GM12878 (cell line): Measurements from ENCODE around the gene TRMT44. TPM values are rescaled to one million over a fixed set of nuclear protein-coding genes. Genes with fewer than 3 reads are reported as not detected.
"Not testable (repeated sequence)": the region's sequence is repeated elsewhere in the genome, so short reads cannot be mapped to it uniquely, and the experiment has no call there.

Experiments
- ATAC-seq: fragments of 200-7000 bp; cut with Tn5 transposase; 3 replicates; pipeline ENCODE4 v1.9.1; 2020; ENCODE audit warnings: mild to moderate bottlenecking, moderate library complexity
- BruUV-seq: library from RNA; stranded (reverse); fragments of 400-500 nt; replicated peaks from 2 replicates; lab custom pipeline; 2021; lab: Mats Ljungman, UMichigan
- CTCF ChIA-PET: fragments of 300-600 bp; sonication (Branson Sonifier 250); formaldehyde crosslinking; extraction: SDS; loops from one replicate; lab custom pipeline; 2021; ENCODE audit warnings: inconsistent platforms; lab: Yijun Ruan, JAX
- POLR2A ChIA-PET: fragments of 350-600 bp; formaldehyde crosslinking; extraction: SDS; loops from one replicate; lab custom pipeline; 2021; ENCODE audit warnings: inconsistent platforms; lab: Charles Lee
- RAD21 ChIA-PET: fragments of 300-600 bp; sonication (Branson Sonifier 250); formaldehyde crosslinking; loops from one replicate; lab custom pipeline; 2023; ENCODE audit warnings: antibody characterized with exemption; ENCODE audit not compliant: unreplicated experiment; lab: Charles Lee
- SMC1A ChIA-PET: fragments of 300-600 bp; sonication (Branson Sonifier 250); formaldehyde crosslinking; loops from one replicate; lab custom pipeline; 2023; ENCODE audit not compliant: unreplicated experiment, uncharacterized antibody; lab: Charles Lee
- DNase-seq: peaks from one replicate; pipeline ENCODE4 v3.0.0-alpha.2; 2011; ENCODE audit warnings: low read depth, low spot score
- FAIRE-seq: peaks from 3 replicates; lab custom pipeline; 2011; peaks lifted over from hg19 to GRCh38; lab: Jason Lieb, UNC
- H2AFZ ChIP-seq: 2 replicates; pipeline ENCODE4 v1.6.0; 2011; ENCODE audit warnings: low read depth, low read length, control low read depth; ENCODE audit not compliant: control insufficient read depth
- H3K27ac ChIP-seq: 2 replicates; pipeline ENCODE4 v1.5.1; 2011; ENCODE audit warnings: control low read depth; ENCODE audit not compliant: control insufficient read depth, insufficient read depth
- H3K27me3 ChIP-seq, 2 experiments: replicated peaks in 1 of 2; 2 replicates each; pipeline versions ENCODE4 v1.6.0 to v1.6.1; 2011; ENCODE audit warnings: low read length in 1 of 2; ENCODE audit not compliant: control insufficient read depth in 2 of 2, insufficient read depth in 2 of 2
- H3K36me3 ChIP-seq, 2 experiments: 2 replicates each; pipeline ENCODE4 v1.5.1; 2011; ENCODE audit warnings: low read length in 1 of 2; ENCODE audit not compliant: control insufficient read depth in 2 of 2, insufficient read depth in 2 of 2
- H3K4me1 ChIP-seq: 2 replicates; pipeline ENCODE4 v1.6.1; 2011; ENCODE audit warnings: mild to moderate bottlenecking, low read length, moderate library complexity, mixed read lengths; ENCODE audit not compliant: control insufficient read depth, insufficient read depth
- H3K4me2 ChIP-seq: 2 replicates; pipeline ENCODE4 v1.6.0; 2011; ENCODE audit warnings: control low read depth; ENCODE audit not compliant: control insufficient read depth, insufficient read depth
- H3K4me3 ChIP-seq: fragments of 200-600 bp; sonication (generic); 2 replicates; pipeline ENCODE4 v1.5.1; 2016
- H3K79me2 ChIP-seq: 2 replicates; pipeline ENCODE4 v1.6.0; 2011; ENCODE audit warnings: low read length; ENCODE audit not compliant: control insufficient read depth, insufficient read depth
- H3K9ac ChIP-seq: 2 replicates; pipeline ENCODE4 v1.8.0; 2011; ENCODE audit warnings: low read length, control low read depth, mixed read lengths; ENCODE audit not compliant: control insufficient read depth, insufficient read depth
- H3K9me3 ChIP-seq: replicated peaks from 3 replicates; pipeline ENCODE4 v1.5.1; 2011; ENCODE audit warnings: mild to moderate bottlenecking, low read length; ENCODE audit not compliant: control insufficient read depth, insufficient read depth
- H4K20me1 ChIP-seq: 2 replicates; pipeline ENCODE4 v1.6.0; 2011; ENCODE audit not compliant: control insufficient read depth, insufficient read depth
- CREM ChIP-seq: IDR thresholded peaks from 2 replicates; pipeline ENCODE4 v1.6.1; 2014; ENCODE audit warnings: antibody characterized with exemption, low read depth
- CTCF ChIP-seq, 3 experiments: IDR thresholded peaks in 2 of 3; conservative IDR thresholded peaks in 1 of 3; 2 replicates each; pipeline ENCODE4 v1.5.1; 2011; ENCODE audit warnings: low read depth in 3 of 3, low read length in 3 of 3, mild to moderate bottlenecking in 3 of 3, control low read depth in 2 of 3, moderate library complexity in 2 of 3, inconsistent platforms in 1 of 3, mixed read lengths in 1 of 3; ENCODE audit not compliant: control insufficient read depth in 2 of 3, insufficient read depth in 1 of 3; ENCODE audit errors: extremely low read depth in 1 of 3
- MTA3 ChIP-seq: IDR thresholded peaks from 2 replicates; pipeline ENCODE4 v1.6.1; 2012; ENCODE audit warnings: low read length, inconsistent platforms, borderline replicate concordance
- WRNIP1 ChIP-seq: IDR thresholded peaks from 2 replicates; pipeline ENCODE4 v1.6.1; 2011; ENCODE audit warnings: low read depth, low read length, improper control_type of control experiment, borderline replicate concordance
- WGBS: methylation state at CpG from one replicate; pipeline ENCODE4 v1.1.6; 2016; ENCODE audit warnings: low lambda C conversion rate; ENCODE audit not compliant: insufficient replicate concordance, insufficient coverage; ENCODE audit errors: missing lambda C conversion rate; 5-methylcytosine and 5-hydroxymethylcytosine counted together
- in situ Hi-C: fragments of 300-500 bp; cut with MboI; formaldehyde crosslinking; loops from 9 replicates; pipeline ENCODE4 v1.14.3; 2018; ENCODE audit warnings: mixed read lengths
- intact Hi-C: fragments of 100-400 bp; cut with micrococcal nuclease; formaldehyde crosslinking; loops from one replicate; pipeline ENCODE4 v1.14.2; 2022; ENCODE audit not compliant: unreplicated experiment
- polyA plus RNA-seq, 11 experiments: library from polyadenylated mRNA; depleted of rRNA in 4 of 11; unstranded in 6 of 11; stranded (reverse) in 5 of 11; fragments of >200 nt; fragmentation: Nextera tagmentation in 4 of 11; fragmentation: Illumina TruSeq in 1 of 11; extraction: Ambion mirVana in 4 of 11; extraction: Trizol in 1 of 11; gene quantifications; 1 replicate in 1 of 11; 2 replicates in 10 of 11; pipeline versions ENCODE4 v1.2.1 to v1.2.3, GENCODE V29; 2011 to 2016; ENCODE audit warnings: inconsistent platforms in 2 of 11, missing spikeins in 2 of 11, low read depth in 1 of 11
- total RNA-seq, 4 experiments: library from RNA; depleted of rRNA in 3 of 4; stranded (reverse); fragments of >200 nt in 3 of 4; fragmentation: Illumina TruSeq in 1 of 4; extraction: Trizol in 1 of 4; gene quantifications; 2 replicates each; pipeline versions ENCODE4 v1.2.1 to v1.2.3, GENCODE V29; 2013 to 2021

Gene TRMT44
- total and polyA plus RNA-seq, 10 of the 15 experiments (the other 5 are each of a cell fraction or from before 2014, with no cell fraction given), result 1.3 to 18.5 (median 10.1) TPM

GRCh38 chr4:8406887-8407286 lies 33.7 kb upstream of the TRMT44 start:
- H3K4me3 ChIP-seq, H3K9ac ChIP-seq, FAIRE-seq, H3K79me2 ChIP-seq, H4K20me1 ChIP-seq, H3K4me2 ChIP-seq, H3K4me1 ChIP-seq, H3K27ac ChIP-seq, in situ Hi-C loops, H3K9me3 ChIP-seq, DNase-seq: not testable (repeated sequence)
- peaks cover 5 to 12% of the 10 kb centered on the region in 2 experiments for H3K36me3 ChIP-seq
- intact Hi-C loops, result loop anchor here (10.0 kb wide), 1 partner anchor 82 kb away; no protein-coding TSS in a partner anchor
- 60% methylated on average over 7 of the region's 7 CpGs for WGBS
- CTCF ChIA-PET, result interaction anchor here (1.3 to 2.5 kb wide), 2 partner anchors 21 to 231 kb away, joined by 3 to 15 read pairs; no protein-coding TSS in a partner anchor
- SMC1A ChIA-PET, result interaction anchor here (1.9 kb wide), 1 partner anchor 230 kb away, joined by 5 read pairs; no protein-coding TSS in a partner anchor
- RAD21 ChIA-PET, result interaction anchor here (1.0 to 3.4 kb wide), 2 partner anchors 214 to 230 kb away, joined by 3 to 11 read pairs; no protein-coding TSS in a partner anchor
- peak in 2 of 3 experiments; percentile 3 to 21; a peak in 1 of 6 replicates for TF ChIP-seq CTCF (IDR thresholded peaks at IDR 0.05 in 2 of 3, conservative IDR thresholded peaks at IDR 0.05 in 1 of 3; ENCODE audit: control insufficient read depth in 2 of 3, extremely low read depth in 1 of 3, insufficient read depth in 1 of 3, low read depth in 3 of 3, low read length in 3 of 3)
- TF ChIP-seq, all 136 proteins: peak for 1; not testable (repeated sequence) for 135
- H2AFZ ChIP-seq, H3K27me3 ChIP-seq, ATAC-seq, BruUV-seq, POLR2A ChIA-PET: not testable (repeated sequence)

- Histone ChIP-seq H3K27me3 (no peaks in the 10 kb centered on the region), H3K4me2 (no peak overlapping the region), H3K36me3 (peaks cover 5 to 16% of the 10 kb centered on the region in 2 experiments), H3K4me3 (no peak overlapping the region), H3K9ac (no peak overlapping the region), H3K79me2 (no peaks in the 10 kb centered on the region), H4K20me1 (no peaks in the 10 kb centered on the region), H3K4me1 (no peaks in the 10 kb centered on the region), H3K27ac (no peak overlapping the region), H3K9me3 (no peaks in the 10 kb centered on the region), H2AFZ (no peak overlapping the region)
- ChIA-PET CTCF (interaction anchor here (1.3 to 2.5 kb wide), 3 partner anchors 21 to 231 kb away, joined by 3 to 15 read pairs (median 5); no protein-coding TSS in a partner anchor), SMC1A (interaction anchor here (0.8 to 1.9 kb wide), 2 partner anchors 61 to 230 kb away, joined by 3 to 5 read pairs; no protein-coding TSS in a partner anchor), RAD21 (interaction anchor here (1.0 to 3.4 kb wide), 2 partner anchors 215 to 231 kb away, joined by 3 to 11 read pairs; no protein-coding TSS in a partner anchor), POLR2A (no interaction called here)
- intact Hi-C loops, result loop anchor here (10.0 kb wide), 1 partner anchor 83 kb away; no protein-coding TSS in a partner anchor
- in situ Hi-C loops, result no loop called here
- no TSS peak for BruUV-seq
- TF ChIP-seq MTA3, result no peak
- TF ChIP-seq CREM, result no peak
- TF ChIP-seq WRNIP1, result no peak
- no peak for FAIRE-seq
- ATAC-seq, result no peak
- no peak for DNase-seq
- WGBS, result 92% methylated on average over 14 of the region's 14 CpGs
Measured at GRCh38 chr4:8407316-8407715, 33.3 kb upstream of the TRMT44 start.
